ENCODE measurements around the gene ATXN7L1.

Gene ATXN7L1

DNA sequence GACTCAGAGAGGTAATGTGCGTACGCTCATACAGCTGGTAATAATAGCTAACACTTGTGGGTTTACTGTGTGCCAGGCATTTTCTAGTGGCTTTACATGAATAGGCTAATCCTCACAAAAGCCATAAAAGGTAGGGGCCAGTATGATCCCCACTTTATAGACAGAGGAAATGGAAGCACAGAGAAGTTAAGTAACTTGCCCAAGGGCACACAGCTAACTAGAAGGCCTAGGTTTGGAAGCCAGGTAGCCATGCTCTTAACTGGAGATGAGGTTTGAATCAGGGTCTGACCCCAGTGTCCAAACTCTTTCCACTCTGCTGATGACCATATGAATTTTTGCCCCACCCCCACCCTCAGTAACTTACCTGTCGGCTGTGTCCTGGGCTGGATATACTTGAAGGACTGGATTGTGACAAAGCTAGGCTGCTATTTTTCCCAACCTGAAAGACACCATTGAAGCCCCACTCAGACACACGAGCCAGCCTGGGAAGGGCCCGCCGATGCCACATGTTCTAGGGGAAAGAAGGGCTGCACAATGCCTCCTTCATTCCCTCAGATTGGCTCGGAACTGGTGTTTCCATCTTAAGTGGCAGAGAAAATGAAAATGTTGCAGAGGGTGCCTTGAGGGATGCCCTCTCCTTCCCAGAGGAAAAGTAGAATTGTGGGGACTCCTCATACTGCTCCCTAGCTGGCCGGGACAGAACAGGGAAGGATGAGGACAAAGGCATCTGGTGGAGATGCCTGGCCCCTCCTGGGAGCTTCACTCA, 266.1 kb downstream of the ATXN7L1 start:
- POLR2A ChIA-PET: no interaction called here
- peaks cover 0 to 3% of the 10 kb centered on the region in 2 experiments; a peak in 1 of 3 replicates for H3K36me3 ChIP-seq (ENCODE audit: control insufficient read depth in 2 of 2, insufficient read depth in 1 of 2, low read length in 2 of 2)
- no peaks in the 10 kb centered on the region for H3K4me1 ChIP-seq (ENCODE audit: control insufficient read depth, insufficient read depth, low read length)
- no peaks in the 10 kb centered on the region for H3K9me3 ChIP-seq (ENCODE audit: control insufficient read depth, insufficient read depth, low read depth, low read length)
- no peak overlapping the region for H3K4me3 ChIP-seq (ENCODE audit: low read depth, low read length)
- TF ChIP-seq ZBTB49 (tag by site-specific recombination; IDR thresholded peaks at IDR 0.05; ENCODE audit: low read depth) (no peak), ZFP3 (tag by site-specific recombination; IDR thresholded peaks at IDR 0.05; ENCODE audit: low read depth) (no peak), ZNF10 (tag by site-specific recombination; IDR thresholded peaks at IDR 0.05) (no peak)
- CTCF ChIA-PET: no interaction called here
- H3K27ac ChIP-seq (ENCODE audit: extremely low read depth, low read depth, low read length): no peak overlapping the region

DNA sequence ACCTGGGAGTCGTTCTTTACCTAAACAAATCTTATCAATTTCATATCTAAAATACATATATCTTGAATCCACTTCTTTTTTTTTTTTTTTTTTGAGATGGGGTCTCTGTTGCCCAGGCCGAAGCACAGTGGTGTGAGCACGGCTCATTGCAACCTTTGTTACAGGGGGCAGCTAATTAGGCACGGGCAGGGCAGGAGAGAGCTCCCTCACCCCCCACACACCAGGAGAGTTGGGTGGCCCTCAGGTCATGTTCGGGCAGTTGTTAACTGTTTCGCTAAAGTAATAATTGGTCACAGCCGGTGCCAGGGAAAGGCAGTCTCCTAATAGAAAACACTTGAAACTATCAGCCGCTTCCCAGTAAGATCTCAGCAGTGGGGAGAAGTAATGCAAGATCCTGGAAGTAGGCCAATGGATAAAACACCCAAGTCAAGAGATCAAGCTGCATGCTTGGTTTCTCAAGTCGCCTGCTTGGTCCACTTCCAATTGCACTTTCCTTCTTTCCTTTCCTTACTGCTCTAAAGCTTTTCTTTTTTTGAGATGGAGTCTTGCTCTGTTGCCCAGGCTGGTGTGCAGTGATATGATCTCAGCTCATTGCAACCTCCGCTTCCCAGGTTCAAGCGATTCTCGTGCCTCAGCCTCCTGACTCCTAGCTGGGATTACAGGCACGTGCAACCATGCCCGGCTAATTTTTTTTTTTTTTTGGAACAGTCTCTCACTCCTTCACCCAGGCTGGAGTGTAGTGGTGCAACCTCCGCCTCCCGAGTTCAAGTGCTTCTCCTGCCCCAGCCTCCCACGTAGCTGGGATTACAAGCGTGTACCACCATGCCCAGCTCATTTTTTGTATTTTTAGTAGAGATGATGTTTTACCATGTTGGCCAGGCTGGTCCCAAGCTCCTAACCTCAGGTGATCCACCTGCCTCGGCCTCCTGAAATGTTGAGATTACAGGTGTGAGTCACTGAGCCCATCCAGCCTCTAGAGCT, 273.8 kb downstream of the ATXN7L1 start:
- Histone ChIP-seq H3K27ac (ENCODE audit: extremely low read depth, low read depth, low read length) (no peak overlapping the region), H3K36me3 (ENCODE audit: control insufficient read depth in 2 of 2, insufficient read depth in 1 of 2, low read length in 2 of 2) (no peaks in the 10 kb centered on the region), H3K4me3 (ENCODE audit: low read depth, low read length) (no peak overlapping the region), H3K9me3 (ENCODE audit: control insufficient read depth, insufficient read depth, low read depth, low read length) (no peaks in the 10 kb centered on the region), H3K4me1 (ENCODE audit: control insufficient read depth, insufficient read depth, low read length) (no peaks in the 10 kb centered on the region)
- TF ChIP-seq ZNF785 (tag by site-specific recombination; IDR thresholded peaks at IDR 0.05) (no peak), PRDM10 (tag by site-specific recombination; IDR thresholded peaks at IDR 0.05) (0 out of 2 replicates have a peak, but pooled peaks have one; percentile 19), ZNF121 (tag by site-specific recombination; IDR thresholded peaks at IDR 0.05) (0 out of 2 replicates have a peak, but pooled peaks have one; percentile 24), PRDM1 (tag by site-specific recombination; IDR thresholded peaks at IDR 0.05) (0 out of 2 replicates have a peak, but pooled peaks have one; percentile 16), ZIC2 (tag by site-specific recombination; IDR thresholded peaks at IDR 0.05) (peak; percentile 63), ZNF202 (tag by site-specific recombination; IDR thresholded peaks at IDR 0.05; ENCODE audit: borderline replicate concordance) (no peak)
- TF ChIP-seq, protein P1, sequence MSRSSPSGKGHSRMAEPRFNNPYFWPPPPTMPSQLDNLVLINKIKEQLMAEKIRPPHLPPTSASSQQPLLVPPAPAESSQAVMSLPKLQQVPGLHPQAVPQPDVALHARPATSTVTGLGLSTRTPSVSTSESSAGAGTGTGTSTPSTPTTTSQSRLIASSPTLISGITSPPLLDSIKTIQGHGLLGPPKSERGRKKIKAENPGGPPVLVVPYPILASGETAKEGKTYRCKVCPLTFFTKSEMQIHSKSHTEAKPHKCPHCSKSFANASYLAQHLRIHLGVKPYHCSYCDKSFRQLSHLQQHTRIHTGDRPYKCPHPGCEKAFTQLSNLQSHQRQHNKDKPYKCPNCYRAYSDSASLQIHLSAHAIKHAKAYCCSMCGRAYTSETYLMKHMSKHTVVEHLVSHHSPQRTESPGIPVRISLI (tag by site-specific recombination; IDR thresholded peaks at IDR 0.05): no peak
- TF ChIP-seq, protein P2, sequence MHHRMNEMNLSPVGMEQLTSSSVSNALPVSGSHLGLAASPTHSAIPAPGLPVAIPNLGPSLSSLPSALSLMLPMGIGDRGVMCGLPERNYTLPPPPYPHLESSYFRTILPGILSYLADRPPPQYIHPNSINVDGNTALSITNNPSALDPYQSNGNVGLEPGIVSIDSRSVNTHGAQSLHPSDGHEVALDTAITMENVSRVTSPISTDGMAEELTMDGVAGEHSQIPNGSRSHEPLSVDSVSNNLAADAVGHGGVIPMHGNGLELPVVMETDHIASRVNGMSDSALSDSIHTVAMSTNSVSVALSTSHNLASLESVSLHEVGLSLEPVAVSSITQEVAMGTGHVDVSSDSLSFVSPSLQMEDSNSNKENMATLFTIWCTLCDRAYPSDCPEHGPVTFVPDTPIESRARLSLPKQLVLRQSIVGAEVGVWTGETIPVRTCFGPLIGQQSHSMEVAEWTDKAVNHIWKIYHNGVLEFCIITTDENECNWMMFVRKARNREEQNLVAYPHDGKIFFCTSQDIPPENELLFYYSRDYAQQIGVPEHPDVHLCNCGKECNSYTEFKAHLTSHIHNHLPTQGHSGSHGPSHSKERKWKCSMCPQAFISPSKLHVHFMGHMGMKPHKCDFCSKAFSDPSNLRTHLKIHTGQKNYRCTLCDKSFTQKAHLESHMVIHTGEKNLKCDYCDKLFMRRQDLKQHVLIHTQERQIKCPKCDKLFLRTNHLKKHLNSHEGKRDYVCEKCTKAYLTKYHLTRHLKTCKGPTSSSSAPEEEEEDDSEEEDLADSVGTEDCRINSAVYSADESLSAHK (tag by site-specific recombination; IDR thresholded peaks at IDR 0.05): peak; percentile 71; the same call in 1 of the 2 replicates
- ChIA-PET CTCF (interaction anchor here (0.6 to 1.3 kb wide), 4 partner anchors 13 to 765 kb away, joined by 3 to 5 read pairs (median 4); no protein-coding TSS in a partner anchor), POLR2A (interaction anchor here (0.7 kb wide), 1 partner anchor 46 kb away, joined by 5 read pairs; no protein-coding TSS in a partner anchor)

Data from HEK293 (cell line).